ENCODE data around the gene STK39.

STK39 gene

GRCh38 chr2:168034616-168035015, 212.8 kb downstream of the STK39 start:
- no peak for DNase-seq

- no peak for DNase-seq
These were observed 213.4 kb downstream of the STK39 start for GRCh38 chr2:168033966-168034365.

DNA sequence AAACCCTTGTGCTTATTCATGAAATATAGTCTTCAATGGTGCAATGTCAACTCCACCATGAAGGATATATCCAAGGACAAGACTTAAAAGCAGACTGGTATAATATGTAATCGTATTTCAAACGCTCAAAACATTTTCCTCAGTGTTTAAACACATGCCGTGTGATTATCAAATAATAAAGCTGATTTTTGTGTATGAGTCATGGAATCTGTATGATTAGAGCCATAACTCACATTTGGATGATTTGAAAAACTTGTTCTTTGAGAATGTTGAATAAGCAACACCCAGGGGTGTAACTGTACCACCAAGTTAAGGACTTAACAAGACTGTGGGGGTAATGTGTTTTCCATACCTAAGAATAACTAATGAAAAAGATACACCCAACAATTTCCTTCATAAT, 215.3 kb downstream of the STK39 start:
- no peak for DNase-seq

DNA sequence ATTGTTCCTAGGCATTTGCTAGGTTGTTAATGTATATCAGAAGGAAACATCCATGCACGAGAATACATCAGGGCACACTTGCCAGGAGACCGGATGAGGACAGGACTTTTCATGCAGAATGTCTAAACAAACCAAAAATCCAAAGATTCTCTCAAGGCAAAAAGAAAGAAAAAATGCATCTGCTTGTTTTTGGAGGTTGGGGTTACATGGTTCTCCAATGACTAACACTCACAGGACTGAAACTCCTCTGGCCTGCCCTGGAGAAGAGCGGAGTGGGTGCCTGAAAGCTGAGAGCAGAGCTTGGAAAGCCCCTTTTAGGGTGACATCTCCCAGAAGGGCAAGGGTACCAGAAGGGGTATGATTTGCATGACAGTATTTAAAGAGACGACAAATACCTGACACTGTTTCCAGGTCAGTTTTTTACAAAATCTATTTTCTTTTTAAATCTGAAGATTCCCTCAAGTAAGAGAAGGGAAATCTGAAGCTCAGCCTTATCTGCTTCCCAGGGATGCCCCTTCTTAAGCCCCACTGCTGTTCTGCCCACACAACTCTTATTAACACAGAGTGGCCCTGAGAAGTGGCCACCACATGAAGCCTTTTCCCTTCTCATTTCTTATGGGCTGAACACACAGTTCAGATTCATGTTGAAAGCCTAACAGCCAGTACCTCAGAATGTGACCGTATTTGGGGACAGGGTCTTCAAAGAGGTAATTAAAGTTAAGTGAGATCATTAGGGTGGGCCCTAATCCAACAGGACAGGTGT, 216.4 kb downstream of the STK39 start:
- no peak for DNase-seq

GRCh38 chr2:168029071-168029470, 218.3 kb downstream of the STK39 start:
- no peak for DNase-seq

- no peak for DNase-seq
These were observed 219.0 kb downstream of the STK39 start for GRCh38 chr2:168028362-168028761.

DNA sequence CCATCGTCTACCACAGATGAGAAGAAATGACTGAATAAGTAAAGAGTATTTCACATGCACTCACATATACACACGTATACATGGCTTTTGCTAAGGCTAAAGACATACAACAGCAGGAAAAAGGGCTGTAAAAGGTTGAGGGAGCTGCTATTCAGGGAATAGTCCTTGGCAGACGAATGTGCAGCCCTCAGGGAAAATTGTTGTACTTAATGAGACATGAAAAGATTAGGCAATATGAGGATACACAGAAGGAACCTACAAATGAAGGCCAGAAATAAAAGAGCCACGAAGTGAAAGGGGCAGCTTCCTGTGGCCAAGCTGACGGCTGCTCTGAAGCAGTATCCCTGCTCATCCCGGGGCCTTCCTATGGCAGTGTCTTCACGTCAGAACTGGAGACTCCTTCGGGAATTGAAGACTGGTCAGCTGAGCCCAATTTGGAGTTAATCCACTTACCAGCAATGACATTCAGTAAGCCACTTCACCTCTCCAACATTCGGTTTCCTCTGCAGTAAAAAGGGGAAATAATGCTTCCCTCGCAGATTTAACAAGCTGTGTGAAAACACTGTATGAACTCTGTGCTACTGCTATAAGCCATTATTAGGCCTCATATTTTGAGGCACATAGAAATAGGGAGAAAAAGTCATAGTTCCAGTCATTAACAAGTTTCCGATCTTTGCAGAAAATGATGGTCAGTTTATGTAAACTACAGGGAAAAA, 221.8 kb downstream of the STK39 start:
- no peak for DNase-seq

DNA sequence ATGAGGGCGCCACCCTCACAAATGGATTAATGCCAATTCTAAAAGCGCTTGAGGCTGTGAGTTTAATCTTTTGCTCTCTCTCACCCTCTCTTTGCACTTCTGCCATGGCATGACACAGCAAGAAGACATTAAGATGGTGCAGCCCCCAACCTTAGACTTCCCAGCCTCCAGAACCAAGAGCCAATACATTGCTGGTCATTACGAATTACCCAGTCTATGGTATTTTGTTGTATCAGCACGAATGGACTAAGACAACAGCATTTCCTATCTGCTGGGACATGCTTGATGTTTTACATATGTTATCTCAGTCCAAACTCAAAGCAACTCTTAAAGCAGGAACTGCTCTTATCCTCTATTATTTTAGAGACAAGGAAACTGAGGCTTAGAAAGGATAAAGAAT, 222.9 kb downstream of the STK39 start:
- no peak for DNase-seq

- no peak for DNase-seq
These were observed 225.4 kb downstream of the STK39 start for GRCh38 chr2:168021800-168022587.

GRCh38 chr2:168015274-168015953, 232.0 kb downstream of the STK39 start:
- DNase-seq = no peak

DNA sequence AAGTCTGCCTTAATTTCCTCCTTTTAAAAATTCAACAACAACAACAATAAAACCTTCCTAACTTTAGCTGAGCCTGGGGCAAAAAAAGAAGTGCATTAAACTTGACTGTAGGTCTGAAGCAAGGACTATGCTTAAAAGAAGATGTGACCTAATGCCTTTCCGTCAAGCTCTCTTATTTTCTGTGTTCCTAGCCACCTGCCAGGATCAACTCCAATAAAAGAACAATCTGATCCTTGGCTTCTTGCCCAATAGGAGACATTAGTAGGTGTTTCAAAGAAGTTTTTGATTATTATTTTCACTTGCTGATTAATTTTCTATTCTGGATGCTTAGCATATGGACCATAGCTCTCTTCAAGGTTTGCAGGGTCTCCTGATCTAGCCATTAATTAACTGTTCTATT, 237.5 kb downstream of the STK39 start:
- DNase-seq = no peak

- no peak for DNase-seq
These were observed 238.7 kb downstream of the STK39 start for GRCh38 chr2:168008646-168009195.

DNA sequence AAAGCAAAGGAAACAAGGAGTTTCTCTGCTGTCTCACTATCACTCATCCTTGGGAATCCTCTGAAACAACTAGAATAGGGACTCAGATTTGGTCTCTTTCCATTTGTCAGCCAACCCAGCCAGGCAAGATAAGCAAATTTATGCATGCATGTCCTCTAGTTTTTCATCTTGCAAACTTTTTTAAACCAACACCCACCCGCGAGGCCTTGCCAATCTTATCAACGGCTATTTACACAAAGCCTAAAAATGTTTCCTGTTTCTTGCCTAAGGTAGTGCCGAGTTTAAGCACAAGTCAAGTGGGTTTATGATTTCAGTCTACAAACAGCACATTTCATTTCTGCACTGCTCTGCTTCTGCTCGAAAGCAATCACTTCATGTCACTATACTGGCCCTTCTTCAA, 240.9 kb downstream of the STK39 start:
- no peak for DNase-seq

- DNase-seq = no peak
These were observed 241.8 kb downstream of the STK39 start for GRCh38 chr2:168005586-168005985.

DNA sequence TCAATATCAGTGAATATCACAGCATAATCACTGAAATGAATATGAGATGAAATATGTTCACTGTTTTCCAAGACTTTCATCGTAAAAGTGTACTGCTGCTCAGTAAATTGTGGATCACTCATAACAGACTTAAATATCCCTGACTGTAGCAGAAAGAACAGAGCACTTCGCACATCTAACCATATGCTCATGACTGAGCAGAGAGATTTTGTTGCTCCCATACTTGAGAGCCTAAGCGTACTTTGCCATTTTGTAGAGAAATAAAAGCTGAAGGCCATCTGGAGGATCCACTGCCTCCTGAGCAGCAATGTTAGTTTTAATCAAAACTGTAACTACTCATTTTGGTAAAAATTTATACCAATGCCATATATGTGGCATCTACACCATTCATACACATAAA, 243.5 kb downstream of the STK39 start:
- no peak for DNase-seq

- no peak for DNase-seq
These were observed 245.3 kb downstream of the STK39 start for GRCh38 chr2:168002021-168002553.

DNA sequence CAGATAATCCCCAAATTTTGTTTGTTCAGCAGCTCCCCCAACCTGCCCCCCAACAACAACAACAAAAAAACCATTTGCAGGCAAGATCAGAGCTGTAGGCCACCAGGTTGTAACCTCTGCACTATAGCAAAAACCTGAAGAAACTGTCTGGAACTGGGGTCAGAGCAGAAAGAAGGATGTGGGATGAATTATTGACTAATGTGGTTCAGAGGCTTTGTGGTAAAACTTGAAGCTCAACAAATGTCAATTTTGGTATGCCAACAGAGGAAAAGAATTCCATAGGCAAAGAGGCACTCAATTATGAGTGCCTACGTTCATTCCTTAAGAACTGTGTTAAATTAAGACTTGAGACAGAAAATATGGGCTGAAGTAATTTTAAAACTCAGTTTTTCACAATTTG, 255.1 kb downstream of the STK39 start:
- no peak for DNase-seq

- no peak for DNase-seq
These were observed 257.3 kb downstream of the STK39 start for GRCh38 chr2:167990062-167990461.

DNA sequence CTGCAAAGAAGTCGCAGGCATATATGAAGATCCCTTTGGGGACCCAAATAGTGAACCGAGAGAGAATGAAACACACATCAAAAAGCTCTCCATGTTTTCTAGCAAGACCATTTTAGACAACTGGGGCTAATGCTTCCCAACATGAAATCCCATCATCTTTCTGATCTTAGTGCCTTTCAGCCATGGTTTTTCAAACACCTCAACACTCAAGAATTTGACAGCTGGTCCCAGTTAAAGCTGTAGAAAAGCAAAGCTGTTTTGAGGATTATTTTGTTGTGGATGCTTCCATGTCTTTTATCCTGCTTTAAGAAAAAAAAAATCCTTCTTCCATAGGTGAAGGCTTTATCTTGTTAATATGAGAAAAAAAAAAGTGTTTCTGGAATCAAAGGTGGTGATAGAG, 259.1 kb downstream of the STK39 start:
- no peak for DNase-seq

DNA sequence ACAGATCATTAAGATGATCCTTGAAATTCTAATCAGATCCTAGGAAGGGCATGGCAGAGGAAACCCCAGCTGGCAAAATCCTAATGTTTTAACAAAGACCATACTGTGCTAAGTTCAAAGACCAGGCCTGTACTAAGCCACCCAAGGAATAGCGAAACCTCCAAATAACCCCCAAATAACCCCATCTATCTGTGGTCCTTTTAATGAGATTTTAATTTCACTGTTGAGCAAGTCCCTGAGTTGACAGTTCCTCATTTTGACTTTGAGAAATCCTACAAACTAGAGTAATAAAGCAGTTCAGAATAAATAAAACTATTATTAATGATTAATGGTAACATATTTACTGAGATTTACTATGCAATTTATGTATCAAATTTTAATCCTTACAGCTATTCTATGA, 259.8 kb downstream of the STK39 start:
- no peak for DNase-seq

DNA sequence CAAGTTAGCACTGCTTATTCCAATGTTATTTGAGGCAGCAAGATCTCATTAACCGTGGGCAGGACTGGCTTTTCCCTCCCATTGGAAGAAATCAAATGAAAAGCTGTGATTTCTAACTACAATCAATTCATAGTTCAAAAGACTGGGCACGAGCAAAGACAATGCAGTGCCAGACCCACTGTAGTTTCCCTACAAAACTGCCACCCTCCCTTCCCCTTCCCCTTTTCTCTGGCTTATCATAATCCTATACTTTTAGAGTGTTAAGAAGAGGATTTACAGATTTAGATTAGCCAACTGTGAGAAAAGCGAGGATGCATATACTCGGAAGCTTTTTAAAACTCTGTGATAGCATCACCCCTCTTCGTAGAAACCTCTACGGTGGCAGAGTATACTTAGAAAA, 260.4 kb downstream of the STK39 start:
- no peak for DNase-seq

DNA sequence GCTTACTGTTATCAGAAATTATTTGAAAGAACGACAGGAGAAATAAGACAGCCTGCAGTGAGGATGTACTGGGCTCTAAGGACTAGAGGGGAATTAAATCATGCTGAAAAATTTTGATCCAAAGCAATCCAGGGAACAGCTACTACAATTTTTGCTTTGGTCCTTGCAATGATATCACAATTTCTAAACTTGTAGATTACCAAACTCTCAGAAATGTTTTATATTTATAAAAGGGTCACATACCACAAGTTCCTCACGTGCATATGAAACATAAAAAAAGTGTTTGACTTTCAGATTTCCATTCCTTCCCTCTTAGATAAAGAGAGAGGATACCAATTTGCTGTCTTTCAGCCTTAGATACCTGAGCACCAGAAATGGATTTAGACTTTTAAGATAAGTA, 261.2 kb downstream of the STK39 start:
- DNase-seq = no peak

DNA sequence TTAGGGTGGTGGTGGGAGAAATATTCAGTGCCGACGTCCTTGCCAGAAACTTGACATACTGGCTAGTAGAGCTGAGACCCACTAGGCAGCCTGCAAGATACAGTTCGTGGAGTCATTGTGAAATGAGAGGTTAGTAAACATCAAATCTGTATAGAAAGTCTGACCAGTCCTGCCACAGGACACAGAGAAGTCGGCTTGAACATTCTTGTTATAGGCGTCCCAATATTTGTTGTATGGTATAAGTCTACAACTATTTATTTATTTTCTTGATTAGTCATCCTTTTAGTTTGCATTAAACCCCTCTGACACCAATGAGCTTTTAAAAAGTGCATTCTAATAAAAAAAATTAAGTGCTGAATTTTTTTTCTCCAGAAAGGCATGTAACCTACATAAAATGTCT, 265.4 kb downstream of the STK39 start:
- DNase-seq = no peak

Measured in NCI-H1048 (cell line).